Panc1 (cell line): Measurements from ENCODE around the gene SCIMP. TPM values are rescaled to one million over a fixed set of nuclear protein-coding genes. Genes with fewer than 3 reads are reported as not detected.
"Not testable (repeated sequence)": the region's sequence is repeated elsewhere in the genome, so short reads cannot be mapped to it uniquely, and the experiment has no call there.

ENCODE experiments used
- ATAC-seq: fragments of 200-7000 bp; cut with Tn5 transposase; 2 replicates; pipeline ENCODE4 v1.9.1; 2020; ENCODE audit warnings: mild to moderate bottlenecking, moderate library complexity
- BruUV-seq: library from RNA; stranded (reverse); fragments of 400-500 nt; replicated peaks from 2 replicates; lab custom pipeline; 2021; lab: Mats Ljungman, UMichigan
- CTCF ChIA-PET: fragments of 300-600 bp; sonication (Branson Sonifier 250); formaldehyde crosslinking; loops from one replicate; lab custom pipeline; 2022; ENCODE audit warnings: antibody characterized with exemption; lab: Charles Lee
- POLR2A ChIA-PET: fragments of 300-600 bp; sonication (Branson Sonifier 250); formaldehyde crosslinking; loops from one replicate; lab custom pipeline; 2022; ENCODE audit warnings: antibody characterized with exemption; lab: Charles Lee
- DNase-seq: peaks from one replicate; pipeline ENCODE4 v3.0.0-alpha.2; 2010; ENCODE audit warnings: low read depth, low spot score
- H3K27ac ChIP-seq: 2 replicates; pipeline ENCODE4 v1.5.1; 2011; ENCODE audit warnings: mild to moderate bottlenecking, low read length, inconsistent platforms
- H3K27me3 ChIP-seq: fragments of 200-500 bp; sonication (Bioruptor generic); 2 replicates; pipeline ENCODE4 v1.6.0; 2014; ENCODE audit warnings: low read length, inconsistent platforms; ENCODE audit not compliant: control insufficient read depth, insufficient read depth
- H3K36me3 ChIP-seq: fragments of 200-500 bp; sonication (Bioruptor generic); 2 replicates; pipeline ENCODE4 v1.5.1; 2014; ENCODE audit warnings: inconsistent platforms, mild to moderate bottlenecking, low read length, moderate library complexity; ENCODE audit not compliant: control insufficient read depth, insufficient read depth
- H3K4me1 ChIP-seq: 2 replicates; pipeline ENCODE4 v1.5.1; 2011; ENCODE audit warnings: inconsistent platforms, mild to moderate bottlenecking, low read length, moderate library complexity; ENCODE audit not compliant: control insufficient read depth, insufficient read depth
- H3K4me3 ChIP-seq, 2 experiments: 2 replicates each; pipeline ENCODE4 v1.5.1; 2011 to 2012; ENCODE audit warnings: low read depth in 2 of 2, low read length in 2 of 2, mild to moderate bottlenecking in 2 of 2, inconsistent platforms in 1 of 2, moderate library complexity in 1 of 2
- H3K9me3 ChIP-seq: fragments of 200-500 bp; sonication (Bioruptor generic); 2 replicates; pipeline ENCODE4 v1.5.1; 2014; ENCODE audit warnings: low read depth, mild to moderate bottlenecking, inconsistent platforms, low read length, moderate library complexity; ENCODE audit not compliant: control insufficient read depth, insufficient read depth
- POLR2AphosphoS5 ChIP-seq: IDR thresholded peaks from 2 replicates; pipeline ENCODE4 v1.6.1; 2012; ENCODE audit warnings: mild to moderate bottlenecking, low read depth, low read length, moderate library complexity
- SIN3A ChIP-seq: IDR thresholded peaks from 2 replicates; pipeline ENCODE4 v1.6.1; 2012; ENCODE audit warnings: low read depth, mild to moderate bottlenecking, low read length, moderate library complexity, borderline replicate concordance; ENCODE audit not compliant: insufficient read depth
- TCF7L2 ChIP-seq: IDR thresholded peaks from 2 replicates; pipeline ENCODE4 v1.6.1; 2011; ENCODE audit warnings: mild to moderate bottlenecking, low read depth, low read length, inconsistent platforms
- in situ Hi-C: cut with HindIII; loops from 2 replicates; pipeline ENCODE4 v1.10.0; 2016; ENCODE audit warnings: low sequenced_read_pairs, low pct_unique_long_range_greater_than_20kb
- intact Hi-C: fragments of 100-400 bp; cut with micrococcal nuclease; formaldehyde crosslinking; loops from one replicate; pipeline ENCODE4 v1.10.0; 2022; ENCODE audit not compliant: unreplicated experiment
- total RNA-seq: library from RNA; stranded (reverse); gene quantifications from one replicate; pipeline ENCODE4 v1.2.1, GENCODE V29; 2021; ENCODE audit not compliant: unreplicated experiment
- TF ChIP-seq, protein P1 (sequence below): fragments of 450-650 bp; IDR thresholded peaks from 2 replicates; pipeline ENCODE4 v1.5.1; 2017; ENCODE audit warnings: mild to moderate bottlenecking
- TF ChIP-seq, protein P2 (sequence below), 2 experiments: IDR thresholded peaks; 2 replicates each; pipeline ENCODE4 v1.6.1; 2011 to 2012; ENCODE audit warnings: low read depth in 2 of 2, control low read depth in 1 of 2, low read length in 1 of 2, mild to moderate bottlenecking in 1 of 2, moderate library complexity in 1 of 2; ENCODE audit not compliant: insufficient read depth in 1 of 2

Gene SCIMP
- total RNA-seq, 1 experiment from 2014 or later, result not detected

DNA sequence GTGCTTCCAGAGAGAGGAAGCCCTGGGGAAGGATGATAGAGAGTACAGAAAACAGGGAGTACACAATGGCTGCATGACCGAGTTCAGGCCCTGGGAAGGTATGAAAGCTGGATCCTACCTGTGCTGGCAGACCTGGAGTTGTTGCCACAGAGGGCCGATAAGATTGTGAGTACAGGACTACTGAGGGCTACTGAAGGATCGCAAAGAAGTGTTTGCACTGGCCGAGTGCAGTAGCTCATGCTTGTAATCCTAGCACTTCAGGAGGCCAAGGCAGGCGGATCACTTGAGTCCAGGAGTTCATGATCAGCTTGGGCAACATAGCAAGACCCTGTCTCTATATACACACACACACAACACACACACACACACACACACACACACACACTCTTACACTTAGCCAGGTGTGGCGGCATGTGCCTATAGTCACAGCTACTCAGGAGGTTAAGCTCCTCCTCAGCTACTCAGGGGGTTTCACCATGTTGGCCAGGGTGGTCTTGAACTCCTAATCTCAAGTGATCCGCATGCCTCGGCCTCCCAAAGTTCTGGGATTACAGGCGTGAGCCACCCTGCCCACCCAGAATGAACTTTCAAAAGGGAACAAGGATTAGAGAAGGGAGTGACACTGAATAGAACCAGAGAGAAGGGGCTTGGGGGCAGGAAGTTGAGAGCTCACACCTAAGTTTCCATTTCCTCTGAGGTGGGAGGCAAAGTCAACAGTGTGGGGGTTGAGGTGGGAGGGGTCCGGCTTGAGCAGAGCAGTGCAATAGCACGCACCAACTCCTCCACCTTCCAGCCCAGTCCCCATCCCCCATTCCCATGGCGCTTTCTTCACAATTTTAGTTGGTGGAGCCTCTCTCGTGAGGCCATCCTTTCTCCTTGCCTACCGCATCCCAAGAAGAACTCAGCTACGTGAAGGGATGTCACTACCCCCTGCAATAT lies 7.5 kb downstream of the SCIMP start:
- ATAC-seq (no peak), DNase-seq (no peak)
- in situ Hi-C loops (no loop called here), intact Hi-C loops (no loop called here)
- H3K27me3 ChIP-seq, result no peaks in the 10 kb centered on the region
- no peak overlapping the region for H3K4me3 ChIP-seq
- TF ChIP-seq POLR2AphosphoS5, result no peak
- TF ChIP-seq, protein P1, sequence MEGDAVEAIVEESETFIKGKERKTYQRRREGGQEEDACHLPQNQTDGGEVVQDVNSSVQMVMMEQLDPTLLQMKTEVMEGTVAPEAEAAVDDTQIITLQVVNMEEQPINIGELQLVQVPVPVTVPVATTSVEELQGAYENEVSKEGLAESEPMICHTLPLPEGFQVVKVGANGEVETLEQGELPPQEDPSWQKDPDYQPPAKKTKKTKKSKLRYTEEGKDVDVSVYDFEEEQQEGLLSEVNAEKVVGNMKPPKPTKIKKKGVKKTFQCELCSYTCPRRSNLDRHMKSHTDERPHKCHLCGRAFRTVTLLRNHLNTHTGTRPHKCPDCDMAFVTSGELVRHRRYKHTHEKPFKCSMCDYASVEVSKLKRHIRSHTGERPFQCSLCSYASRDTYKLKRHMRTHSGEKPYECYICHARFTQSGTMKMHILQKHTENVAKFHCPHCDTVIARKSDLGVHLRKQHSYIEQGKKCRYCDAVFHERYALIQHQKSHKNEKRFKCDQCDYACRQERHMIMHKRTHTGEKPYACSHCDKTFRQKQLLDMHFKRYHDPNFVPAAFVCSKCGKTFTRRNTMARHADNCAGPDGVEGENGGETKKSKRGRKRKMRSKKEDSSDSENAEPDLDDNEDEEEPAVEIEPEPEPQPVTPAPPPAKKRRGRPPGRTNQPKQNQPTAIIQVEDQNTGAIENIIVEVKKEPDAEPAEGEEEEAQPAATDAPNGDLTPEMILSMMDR, result no peak
- TF ChIP-seq, protein P2, sequence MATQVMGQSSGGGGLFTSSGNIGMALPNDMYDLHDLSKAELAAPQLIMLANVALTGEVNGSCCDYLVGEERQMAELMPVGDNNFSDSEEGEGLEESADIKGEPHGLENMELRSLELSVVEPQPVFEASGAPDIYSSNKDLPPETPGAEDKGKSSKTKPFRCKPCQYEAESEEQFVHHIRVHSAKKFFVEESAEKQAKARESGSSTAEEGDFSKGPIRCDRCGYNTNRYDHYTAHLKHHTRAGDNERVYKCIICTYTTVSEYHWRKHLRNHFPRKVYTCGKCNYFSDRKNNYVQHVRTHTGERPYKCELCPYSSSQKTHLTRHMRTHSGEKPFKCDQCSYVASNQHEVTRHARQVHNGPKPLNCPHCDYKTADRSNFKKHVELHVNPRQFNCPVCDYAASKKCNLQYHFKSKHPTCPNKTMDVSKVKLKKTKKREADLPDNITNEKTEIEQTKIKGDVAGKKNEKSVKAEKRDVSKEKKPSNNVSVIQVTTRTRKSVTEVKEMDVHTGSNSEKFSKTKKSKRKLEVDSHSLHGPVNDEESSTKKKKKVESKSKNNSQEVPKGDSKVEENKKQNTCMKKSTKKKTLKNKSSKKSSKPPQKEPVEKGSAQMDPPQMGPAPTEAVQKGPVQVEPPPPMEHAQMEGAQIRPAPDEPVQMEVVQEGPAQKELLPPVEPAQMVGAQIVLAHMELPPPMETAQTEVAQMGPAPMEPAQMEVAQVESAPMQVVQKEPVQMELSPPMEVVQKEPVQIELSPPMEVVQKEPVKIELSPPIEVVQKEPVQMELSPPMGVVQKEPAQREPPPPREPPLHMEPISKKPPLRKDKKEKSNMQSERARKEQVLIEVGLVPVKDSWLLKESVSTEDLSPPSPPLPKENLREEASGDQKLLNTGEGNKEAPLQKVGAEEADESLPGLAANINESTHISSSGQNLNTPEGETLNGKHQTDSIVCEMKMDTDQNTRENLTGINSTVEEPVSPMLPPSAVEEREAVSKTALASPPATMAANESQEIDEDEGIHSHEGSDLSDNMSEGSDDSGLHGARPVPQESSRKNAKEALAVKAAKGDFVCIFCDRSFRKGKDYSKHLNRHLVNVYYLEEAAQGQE (IDR thresholded peaks at IDR 0.05; ENCODE audit: insufficient read depth in 1 of 2, low read depth in 2 of 2, low read length in 1 of 2), result no peak
- no peak for TF ChIP-seq TCF7L2
- TF ChIP-seq SIN3A, result no peak
- no peaks in the 10 kb centered on the region for H3K36me3 ChIP-seq
- ChIA-PET POLR2A (no interaction called here), CTCF (no interaction called here)
- no peak overlapping the region for H3K27ac ChIP-seq
- no peaks in the 10 kb centered on the region for H3K9me3 ChIP-seq
- no peaks in the 10 kb centered on the region; the same call in 1 of the 2 replicates for H3K4me1 ChIP-seq
- BruUV-seq, result no TSS peak

DNA sequence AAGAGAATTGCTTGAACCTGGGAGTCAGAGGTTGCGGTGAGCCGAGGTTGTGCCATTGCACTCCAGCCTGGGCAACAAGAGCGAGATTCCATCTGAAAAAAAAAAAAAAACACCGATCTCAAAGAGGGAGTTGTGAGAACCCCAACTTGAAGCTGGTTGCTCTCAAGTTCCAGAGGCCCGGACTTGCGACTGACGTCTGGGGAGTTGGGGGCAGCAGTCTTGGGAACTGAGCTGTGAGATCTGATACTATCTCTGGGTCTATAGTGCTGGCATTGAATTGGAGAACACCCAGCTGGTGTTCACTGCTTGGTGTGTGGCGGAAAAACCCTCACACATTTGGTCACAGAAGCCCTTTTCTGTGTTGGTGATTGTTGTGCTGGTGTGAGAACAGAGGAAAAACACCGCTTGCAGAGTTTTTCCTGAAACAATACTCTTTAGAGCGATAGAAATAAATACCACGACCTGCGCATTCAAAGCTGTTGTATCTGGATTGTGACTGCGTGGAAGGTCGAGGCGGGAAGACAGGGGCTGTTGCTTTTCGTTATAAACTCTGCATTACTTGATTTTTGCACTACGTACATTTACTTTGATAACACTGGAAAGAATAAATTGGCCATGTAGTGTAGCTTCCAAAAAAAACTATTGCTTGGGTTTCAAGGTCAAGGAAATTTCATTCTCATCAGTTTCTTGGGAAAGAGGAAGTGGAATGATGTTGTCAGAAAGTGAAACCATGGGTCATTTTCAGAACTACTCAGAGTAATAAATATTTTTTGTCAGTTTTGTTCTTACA lies 8.8 kb downstream of the SCIMP start:
- TF ChIP-seq, protein P2 (IDR thresholded peaks at IDR 0.05; ENCODE audit: insufficient read depth in 1 of 2, low read depth in 2 of 2, low read length in 1 of 2), result no peak
- TF ChIP-seq SIN3A (no peak), POLR2AphosphoS5 (no peak), TCF7L2 (no peak)
- TF ChIP-seq, protein P1, result no peak
- DNase-seq (no peak), ATAC-seq (no peak)
- CTCF ChIA-PET, result no interaction called here
- H3K9me3 ChIP-seq, result no peaks in the 10 kb centered on the region
- no peak overlapping the region for H3K27ac ChIP-seq
- no peak overlapping the region for H3K4me3 ChIP-seq
- no peaks in the 10 kb centered on the region for H3K4me1 ChIP-seq
- intact Hi-C loops (no loop called here), in situ Hi-C loops (no loop called here)
- no peaks in the 10 kb centered on the region for H3K27me3 ChIP-seq
- no peaks in the 10 kb centered on the region for H3K36me3 ChIP-seq
- no TSS peak for BruUV-seq
- POLR2A ChIA-PET, result interaction anchor here (0.6 kb wide), 1 partner anchor 34 kb away, joined by 7 read pairs; the partner anchor contains the start of gene ZNF594

DNA sequence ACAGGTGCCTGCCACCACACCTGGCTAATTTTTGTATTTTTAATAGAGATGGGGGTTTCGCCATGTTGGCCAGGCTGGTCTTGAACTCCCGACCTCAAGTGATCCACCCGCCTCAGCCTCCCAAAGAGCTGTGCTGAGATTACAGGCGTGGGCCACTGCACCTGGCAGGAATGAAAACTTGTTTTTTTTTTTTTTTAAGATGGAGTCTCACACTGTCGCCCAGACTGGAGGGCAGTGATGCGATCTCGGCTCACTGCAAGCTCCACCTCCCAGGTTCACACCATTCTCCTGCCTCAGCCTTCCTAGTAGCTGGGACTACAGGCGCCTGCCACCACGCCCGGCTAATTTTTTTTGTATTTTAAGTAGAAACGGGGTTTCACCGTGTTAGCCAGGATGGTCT lies 12.7 kb downstream of the SCIMP start:
- H3K27ac ChIP-seq, DNase-seq, intact Hi-C loops, POLR2A ChIA-PET, H3K4me1 ChIP-seq, H3K27me3 ChIP-seq, CTCF ChIA-PET, H3K36me3 ChIP-seq, in situ Hi-C loops, ATAC-seq, H3K9me3 ChIP-seq, H3K4me3 ChIP-seq, BruUV-seq: not testable (repeated sequence)
